ENCODE measurements around the gene SET. TPM values are rescaled to one million over a fixed set of nuclear protein-coding genes. Genes with fewer than 3 reads are reported as not detected.

Gene SET
- total and polyA plus RNA-seq, 2 of the 8 experiments (the other 6 are each of a cell fraction or from before 2014, with no cell fraction given): 466 to 1,345 TPM

DNA sequence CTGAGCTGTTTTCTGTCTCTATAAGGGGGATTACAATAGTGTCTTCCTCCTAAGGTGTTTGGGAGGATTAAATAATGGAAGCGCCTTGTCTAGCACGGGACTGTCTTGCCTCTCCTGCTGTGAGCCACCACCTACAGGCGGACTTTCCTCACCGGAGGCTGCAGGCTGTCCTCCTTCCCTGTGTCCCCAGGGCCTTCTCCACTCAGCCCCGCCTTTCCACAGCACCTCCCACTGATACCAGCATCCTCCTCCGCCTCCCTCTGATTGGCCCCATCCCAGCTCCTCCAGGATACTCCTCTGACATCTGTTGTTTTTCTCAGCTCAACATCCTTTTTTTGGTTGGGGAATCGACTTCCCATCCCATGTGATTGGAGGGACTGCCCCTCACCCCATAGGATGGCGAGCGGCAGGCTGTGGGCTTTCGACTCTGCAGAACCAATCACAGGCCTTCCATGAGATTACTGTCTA is 35.8 kb downstream of the SET start (continued):
- TF ChIP-seq, protein P1, sequence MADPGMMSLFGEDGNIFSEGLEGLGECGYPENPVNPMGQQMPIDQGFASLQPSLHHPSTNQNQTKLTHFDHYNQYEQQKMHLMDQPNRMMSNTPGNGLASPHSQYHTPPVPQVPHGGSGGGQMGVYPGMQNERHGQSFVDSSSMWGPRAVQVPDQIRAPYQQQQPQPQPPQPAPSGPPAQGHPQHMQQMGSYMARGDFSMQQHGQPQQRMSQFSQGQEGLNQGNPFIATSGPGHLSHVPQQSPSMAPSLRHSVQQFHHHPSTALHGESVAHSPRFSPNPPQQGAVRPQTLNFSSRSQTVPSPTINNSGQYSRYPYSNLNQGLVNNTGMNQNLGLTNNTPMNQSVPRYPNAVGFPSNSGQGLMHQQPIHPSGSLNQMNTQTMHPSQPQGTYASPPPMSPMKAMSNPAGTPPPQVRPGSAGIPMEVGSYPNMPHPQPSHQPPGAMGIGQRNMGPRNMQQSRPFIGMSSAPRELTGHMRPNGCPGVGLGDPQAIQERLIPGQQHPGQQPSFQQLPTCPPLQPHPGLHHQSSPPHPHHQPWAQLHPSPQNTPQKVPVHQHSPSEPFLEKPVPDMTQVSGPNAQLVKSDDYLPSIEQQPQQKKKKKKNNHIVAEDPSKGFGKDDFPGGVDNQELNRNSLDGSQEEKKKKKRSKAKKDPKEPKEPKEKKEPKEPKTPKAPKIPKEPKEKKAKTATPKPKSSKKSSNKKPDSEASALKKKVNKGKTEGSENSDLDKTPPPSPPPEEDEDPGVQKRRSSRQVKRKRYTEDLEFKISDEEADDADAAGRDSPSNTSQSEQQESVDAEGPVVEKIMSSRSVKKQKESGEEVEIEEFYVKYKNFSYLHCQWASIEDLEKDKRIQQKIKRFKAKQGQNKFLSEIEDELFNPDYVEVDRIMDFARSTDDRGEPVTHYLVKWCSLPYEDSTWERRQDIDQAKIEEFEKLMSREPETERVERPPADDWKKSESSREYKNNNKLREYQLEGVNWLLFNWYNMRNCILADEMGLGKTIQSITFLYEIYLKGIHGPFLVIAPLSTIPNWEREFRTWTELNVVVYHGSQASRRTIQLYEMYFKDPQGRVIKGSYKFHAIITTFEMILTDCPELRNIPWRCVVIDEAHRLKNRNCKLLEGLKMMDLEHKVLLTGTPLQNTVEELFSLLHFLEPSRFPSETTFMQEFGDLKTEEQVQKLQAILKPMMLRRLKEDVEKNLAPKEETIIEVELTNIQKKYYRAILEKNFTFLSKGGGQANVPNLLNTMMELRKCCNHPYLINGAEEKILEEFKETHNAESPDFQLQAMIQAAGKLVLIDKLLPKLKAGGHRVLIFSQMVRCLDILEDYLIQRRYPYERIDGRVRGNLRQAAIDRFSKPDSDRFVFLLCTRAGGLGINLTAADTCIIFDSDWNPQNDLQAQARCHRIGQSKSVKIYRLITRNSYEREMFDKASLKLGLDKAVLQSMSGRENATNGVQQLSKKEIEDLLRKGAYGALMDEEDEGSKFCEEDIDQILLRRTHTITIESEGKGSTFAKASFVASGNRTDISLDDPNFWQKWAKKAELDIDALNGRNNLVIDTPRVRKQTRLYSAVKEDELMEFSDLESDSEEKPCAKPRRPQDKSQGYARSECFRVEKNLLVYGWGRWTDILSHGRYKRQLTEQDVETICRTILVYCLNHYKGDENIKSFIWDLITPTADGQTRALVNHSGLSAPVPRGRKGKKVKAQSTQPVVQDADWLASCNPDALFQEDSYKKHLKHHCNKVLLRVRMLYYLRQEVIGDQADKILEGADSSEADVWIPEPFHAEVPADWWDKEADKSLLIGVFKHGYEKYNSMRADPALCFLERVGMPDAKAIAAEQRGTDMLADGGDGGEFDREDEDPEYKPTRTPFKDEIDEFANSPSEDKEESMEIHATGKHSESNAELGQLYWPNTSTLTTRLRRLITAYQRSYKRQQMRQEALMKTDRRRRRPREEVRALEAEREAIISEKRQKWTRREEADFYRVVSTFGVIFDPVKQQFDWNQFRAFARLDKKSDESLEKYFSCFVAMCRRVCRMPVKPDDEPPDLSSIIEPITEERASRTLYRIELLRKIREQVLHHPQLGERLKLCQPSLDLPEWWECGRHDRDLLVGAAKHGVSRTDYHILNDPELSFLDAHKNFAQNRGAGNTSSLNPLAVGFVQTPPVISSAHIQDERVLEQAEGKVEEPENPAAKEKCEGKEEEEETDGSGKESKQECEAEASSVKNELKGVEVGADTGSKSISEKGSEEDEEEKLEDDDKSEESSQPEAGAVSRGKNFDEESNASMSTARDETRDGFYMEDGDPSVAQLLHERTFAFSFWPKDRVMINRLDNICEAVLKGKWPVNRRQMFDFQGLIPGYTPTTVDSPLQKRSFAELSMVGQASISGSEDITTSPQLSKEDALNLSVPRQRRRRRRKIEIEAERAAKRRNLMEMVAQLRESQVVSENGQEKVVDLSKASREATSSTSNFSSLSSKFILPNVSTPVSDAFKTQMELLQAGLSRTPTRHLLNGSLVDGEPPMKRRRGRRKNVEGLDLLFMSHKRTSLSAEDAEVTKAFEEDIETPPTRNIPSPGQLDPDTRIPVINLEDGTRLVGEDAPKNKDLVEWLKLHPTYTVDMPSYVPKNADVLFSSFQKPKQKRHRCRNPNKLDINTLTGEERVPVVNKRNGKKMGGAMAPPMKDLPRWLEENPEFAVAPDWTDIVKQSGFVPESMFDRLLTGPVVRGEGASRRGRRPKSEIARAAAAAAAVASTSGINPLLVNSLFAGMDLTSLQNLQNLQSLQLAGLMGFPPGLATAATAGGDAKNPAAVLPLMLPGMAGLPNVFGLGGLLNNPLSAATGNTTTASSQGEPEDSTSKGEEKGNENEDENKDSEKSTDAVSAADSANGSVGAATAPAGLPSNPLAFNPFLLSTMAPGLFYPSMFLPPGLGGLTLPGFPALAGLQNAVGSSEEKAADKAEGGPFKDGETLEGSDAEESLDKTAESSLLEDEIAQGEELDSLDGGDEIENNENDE (IDR thresholded peaks at IDR 0.05; ENCODE audit: insufficient replicate concordance, low read length): no peak
- TF ChIP-seq BRCA1 (IDR thresholded peaks at IDR 0.05; ENCODE audit: low read depth, low read length): no peak
- TF ChIP-seq SIX5 (IDR thresholded peaks at IDR 0.05; ENCODE audit: low read depth, low read length): no peak
- TF ChIP-seq ZNF274 (IDR thresholded peaks at IDR 0.05; ENCODE audit: borderline replicate concordance, extremely low read depth, low read length): no peak
- no peak for TF ChIP-seq SAP30 (IDR thresholded peaks at IDR 0.05; ENCODE audit: insufficient read depth, insufficient replicate concordance, low read length)
- peak; percentile 89 for TF ChIP-seq SP1 (IDR thresholded peaks at IDR 0.05; ENCODE audit: low read depth, low read length)
- TF ChIP-seq GTF2F1 (IDR thresholded peaks at IDR 0.05; ENCODE audit: borderline replicate concordance, low read depth, low read length): no peak

Measured in H1 (cell line).